Measurements from ENCODE around the gene UQCC5.

UQCC5 gene

DNA sequence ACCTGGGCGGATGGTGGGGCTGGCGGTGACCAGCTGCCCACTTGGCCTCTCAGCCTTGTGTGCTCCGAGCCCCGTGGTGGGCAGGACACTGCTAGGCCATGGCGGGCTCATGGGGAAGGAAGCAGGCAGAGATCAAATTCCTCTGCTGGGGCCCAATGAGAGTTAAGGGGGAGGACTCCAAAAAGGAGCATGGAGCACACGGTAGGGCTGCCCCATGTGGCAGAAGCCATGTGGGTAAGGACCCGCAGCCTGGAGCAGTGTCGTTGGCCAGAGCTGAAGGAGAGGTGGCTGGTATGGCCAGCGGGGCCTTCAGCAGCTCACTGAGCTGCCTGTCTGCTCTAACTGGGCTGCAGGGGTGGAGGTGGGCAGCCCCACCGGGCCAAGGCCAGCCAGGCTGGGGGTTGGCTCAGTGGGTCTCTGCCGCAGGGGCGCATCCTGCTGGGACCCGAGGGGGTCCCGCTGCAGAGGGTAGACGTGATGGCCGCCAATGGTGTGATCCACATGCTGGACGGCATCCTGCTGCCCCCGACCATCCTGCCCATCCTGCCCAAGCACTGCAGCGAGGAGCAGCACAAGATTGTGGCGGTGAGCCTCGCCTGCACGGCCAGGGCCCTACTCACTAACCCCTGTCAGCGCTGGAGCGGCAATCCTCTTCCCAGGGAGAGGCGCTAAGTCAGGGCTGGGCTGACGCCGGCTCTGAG, 30.0 kb upstream of the UQCC5 start:
- no peak for FAIRE-seq

DNA sequence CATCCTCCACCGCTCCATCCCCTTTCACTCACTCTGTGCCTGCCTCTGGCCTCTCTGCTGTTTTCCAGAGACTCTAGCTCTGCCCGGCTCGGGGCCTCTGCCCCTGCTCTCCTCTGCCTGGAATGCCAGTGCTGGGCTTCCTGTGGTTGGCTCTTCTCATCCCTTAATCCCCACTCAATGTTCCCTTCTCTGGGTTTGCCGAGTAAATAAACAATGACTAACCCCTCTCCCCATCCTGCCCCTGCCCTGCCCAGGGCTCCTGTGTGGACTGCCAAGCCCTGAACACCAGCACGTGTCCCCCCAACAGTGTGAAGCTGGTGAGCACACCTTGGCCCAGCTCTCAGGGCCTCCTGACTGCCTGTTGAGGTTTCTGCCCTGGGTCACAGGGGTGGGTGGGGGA, 29.0 kb upstream of the UQCC5 start:
- FAIRE-seq = no peak

DNA sequence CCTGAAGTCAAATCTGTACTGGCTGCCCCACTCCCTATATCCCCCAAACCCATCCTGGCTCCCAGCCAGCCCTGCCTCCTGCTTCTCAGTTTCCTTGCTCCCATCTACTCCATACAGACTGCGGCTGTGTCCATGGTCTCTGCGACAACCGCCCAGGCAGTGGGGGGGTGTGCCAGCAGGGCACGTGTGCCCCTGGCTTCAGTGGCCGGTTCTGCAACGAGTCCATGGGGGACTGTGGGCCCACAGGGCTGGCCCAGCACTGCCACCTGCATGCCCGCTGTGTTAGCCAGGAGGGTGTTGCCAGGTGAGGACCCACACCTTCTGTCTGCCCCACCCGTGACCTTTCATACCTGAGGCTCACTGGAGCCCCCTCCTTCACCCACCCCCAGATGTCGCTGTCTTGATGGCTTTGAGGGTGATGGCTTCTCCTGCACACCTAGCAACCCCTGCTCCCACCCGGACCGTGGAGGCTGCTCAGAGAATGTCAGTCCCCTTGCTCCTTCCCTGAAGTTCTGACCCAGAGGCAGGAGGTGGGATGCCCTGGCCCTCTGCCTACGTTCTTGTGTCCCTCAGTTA, 26.6 kb upstream of the UQCC5 start:
- FAIRE-seq = no peak

DNA sequence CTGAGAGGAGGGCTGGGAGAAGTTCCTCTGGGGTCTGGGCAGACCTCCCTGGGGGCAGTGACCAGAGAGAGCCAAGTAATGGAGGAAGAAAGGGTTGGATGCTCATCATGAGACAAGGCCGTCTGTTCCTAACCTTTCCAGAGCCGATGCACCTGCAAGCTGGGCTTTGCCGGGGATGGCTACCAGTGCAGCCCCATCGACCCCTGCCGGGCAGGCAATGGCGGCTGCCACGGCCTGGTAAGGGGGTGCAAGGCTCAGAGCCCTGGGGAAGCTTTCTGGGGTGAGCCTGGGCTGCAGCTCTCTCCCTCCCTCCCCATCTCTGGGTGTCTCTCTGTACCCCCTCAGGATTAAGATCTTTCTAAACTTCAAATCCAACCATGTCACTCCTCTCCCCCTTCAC, 24.9 kb upstream of the UQCC5 start:
- FAIRE-seq = no peak

DNA sequence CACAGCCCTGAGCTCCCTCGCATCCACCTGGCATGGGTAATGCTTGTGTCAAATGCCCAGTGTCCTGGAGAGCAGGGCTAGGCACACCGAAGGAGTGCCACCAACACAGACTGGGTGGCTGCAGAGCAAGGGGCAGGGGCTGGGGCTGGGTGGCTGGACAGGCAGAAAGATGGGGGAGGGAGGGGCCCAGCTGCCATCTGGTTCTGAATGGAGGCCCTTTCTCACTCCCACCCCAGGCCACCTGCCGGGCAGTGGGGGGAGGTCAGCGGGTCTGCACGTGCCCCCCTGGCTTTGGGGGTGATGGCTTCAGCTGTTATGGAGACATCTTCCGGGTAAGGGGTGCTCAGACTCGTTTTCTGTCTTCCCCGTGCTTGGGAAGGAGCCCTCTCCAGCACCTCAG, 24.3 kb upstream of the UQCC5 start:
- FAIRE-seq = no peak

DNA sequence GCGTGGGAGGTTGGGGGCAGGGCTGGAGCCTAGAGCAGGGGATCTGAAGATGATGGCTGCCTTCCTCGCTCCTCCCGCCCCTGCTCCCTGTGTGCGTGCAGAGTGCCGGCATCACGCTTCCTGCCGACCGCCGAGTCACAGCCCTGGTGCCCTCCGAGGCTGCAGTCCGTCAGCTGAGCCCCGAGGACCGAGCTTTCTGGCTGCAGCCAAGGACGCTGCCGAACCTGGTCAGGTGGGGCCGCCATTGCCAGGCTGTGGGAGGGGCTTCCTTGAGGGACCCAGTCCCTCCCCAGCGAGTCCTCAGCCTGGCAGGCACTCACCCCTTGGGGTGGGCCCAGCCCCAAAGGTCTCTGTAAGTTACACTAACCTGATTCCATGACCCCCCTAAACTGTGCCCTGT, 23.7 kb upstream of the UQCC5 start:
- FAIRE-seq = no peak

DNA sequence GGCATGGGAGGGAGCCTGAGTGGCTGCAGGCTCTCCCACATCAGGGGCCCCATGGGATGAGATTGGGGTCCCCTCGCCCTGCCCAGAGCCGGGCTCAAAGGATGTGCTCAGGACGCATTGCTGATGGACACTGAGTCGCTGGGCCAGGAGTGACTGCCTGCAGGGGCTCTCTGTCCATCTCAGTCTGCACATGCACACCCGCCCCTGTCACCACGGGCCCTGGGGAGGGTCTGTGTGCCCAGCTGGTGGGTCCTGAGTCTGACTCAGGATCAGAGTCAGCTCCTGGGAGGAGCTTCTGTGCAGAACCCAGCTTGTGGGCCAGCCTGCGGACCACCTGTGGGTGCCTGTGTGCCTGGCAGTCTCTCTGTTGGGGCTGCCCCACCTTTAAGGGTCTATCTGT, 23.1 kb upstream of the UQCC5 start:
- FAIRE-seq = no peak

DNA sequence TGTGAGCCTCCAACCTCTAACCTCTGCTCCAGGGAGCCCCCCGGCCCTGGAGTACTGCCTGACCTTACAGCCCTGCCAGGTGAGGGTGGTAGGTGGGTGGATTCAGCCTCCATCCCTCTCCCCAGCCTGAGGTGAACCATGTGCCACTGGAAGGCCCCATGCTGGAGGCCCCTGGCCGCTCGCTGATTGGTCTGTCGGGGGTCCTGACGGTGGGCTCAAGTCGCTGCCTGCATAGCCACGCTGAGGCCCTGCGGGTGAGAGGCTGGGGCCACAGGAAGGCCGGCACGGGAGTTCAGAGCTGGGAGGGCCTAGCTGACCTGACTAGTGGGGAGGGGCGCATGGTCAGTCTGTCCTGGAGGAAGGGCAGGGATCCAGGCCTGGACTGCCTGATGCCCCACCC, 21.8 kb upstream of the UQCC5 start:
- FAIRE-seq = no peak

DNA sequence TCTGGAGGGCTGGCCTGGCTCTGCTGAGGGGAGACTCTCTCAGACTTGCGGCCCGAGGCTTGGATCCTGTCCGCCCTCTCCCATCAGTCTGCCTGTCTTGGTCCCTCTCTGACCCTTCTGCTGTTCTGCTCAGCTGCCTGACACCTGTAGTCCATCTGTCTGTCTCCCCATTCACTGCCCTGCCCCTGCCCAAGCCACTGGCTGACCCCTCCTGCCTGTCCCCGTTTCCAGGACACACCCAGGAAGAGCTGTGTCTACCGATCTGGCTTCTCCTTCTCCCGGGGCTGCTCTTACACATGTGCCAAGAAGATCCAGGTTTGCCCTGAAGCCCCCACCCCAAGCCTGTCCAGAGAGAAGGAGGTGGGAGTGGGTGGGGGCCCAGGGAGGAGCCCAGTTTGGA, 21.2 kb upstream of the UQCC5 start:
- FAIRE-seq = no peak

DNA sequence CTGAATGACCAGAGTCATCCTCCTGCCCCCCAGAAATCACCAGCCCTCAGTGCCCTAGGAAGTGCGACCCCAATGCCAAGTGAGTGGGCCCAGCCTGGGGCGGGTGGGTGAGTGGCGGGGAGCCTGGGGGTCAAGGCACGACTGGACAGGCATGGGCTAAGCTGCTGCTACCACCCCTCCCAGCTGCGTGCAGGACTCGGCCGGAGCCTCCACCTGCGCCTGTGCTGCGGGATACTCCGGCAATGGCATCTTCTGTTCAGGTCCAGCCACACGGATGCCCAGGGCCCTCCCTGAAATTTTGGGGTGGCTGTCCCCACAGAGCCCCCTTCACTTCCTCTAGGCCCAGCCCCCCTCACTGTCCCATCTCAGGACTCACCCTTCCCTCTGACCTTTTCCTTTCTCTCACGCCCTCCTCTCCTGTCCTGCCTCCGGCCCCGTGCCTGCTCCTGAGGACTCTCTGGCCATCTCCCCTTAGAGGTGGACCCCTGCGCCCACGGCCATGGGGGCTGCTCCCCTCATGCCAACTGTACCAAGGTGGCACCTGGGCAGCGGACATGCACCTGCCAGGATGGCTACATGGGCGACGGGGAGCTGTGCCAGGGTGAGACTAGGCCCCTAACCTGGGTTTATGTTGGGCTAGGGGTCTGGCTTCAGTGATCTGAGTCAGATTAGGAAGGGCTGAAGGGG, 19.8 kb upstream of the UQCC5 start:
- no peak for FAIRE-seq

DNA sequence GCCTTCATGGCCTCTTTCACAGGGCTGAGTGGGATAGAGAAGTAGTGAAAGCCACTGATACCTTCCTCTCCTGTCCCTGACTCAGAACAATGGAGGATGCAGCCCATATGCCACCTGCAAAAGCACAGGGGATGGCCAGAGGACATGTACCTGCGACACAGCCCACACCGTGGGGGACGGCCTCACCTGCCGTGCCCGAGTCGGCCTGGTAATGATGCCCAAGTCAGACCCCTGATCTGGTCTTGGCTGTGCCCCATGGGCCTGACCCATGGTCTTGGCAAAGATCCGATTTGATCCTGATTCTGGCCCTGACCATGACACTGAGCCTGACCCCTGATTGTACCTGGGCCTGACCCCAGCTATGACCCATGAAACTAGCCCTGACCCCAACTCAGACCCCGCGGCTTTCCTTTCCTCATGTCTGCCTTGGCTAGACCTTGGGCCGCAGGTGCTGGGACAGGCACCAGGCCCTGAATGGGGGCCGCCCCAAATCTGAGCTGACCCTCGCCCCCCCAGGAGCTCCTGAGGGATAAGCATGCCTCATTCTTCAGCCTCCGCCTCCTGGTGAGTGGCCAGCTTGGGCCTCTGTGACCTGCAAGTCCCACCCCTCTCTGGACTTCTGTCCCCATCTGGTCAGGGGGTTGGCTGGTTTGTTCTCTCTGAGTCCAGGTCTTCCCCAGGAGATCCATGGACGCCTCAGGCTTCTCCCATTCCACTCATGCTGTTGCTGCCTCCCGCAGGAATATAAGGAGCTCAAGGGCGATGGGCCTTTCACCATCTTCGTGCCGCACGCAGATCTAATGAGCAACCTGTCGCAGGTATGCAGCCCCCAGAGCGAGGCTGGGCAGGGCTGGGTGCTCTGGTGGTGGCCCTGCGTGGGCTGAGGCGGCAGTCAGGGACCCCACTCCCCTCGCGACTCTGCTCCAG, 18.3 kb upstream of the UQCC5 start:
- no peak for FAIRE-seq

DNA sequence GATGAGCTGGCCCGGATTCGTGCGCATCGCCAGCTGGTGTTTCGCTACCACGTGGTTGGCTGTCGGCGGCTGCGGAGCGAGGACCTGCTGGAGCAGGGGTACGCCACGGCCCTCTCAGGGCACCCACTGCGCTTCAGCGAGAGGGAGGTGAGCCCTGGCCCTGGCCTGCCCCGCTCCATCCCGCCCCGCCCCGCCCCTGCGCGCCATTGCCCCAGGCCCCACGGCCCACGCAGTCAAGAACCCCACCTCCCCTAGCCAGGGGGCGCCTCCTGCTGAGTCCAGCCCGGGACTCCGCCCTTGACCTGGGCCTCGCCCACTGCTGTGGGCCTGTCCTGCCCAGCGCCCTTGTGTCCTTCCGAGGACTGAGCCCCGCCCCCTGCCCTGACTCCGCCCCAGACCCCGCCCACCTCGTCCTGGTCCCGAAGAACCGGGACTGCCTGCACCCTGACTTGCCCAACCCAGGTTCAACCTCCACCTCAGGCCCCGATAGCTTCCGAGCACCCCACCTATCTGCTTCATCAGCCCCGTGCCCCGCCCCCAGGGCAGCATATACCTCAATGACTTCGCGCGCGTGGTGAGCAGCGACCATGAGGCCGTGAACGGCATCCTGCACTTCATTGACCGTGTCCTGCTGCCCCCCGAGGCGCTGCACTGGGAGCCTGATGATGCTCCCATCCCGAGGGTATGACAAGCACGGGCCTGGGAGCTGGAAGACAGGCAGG, 17.5 kb upstream of the UQCC5 start:
- no peak for FAIRE-seq

DNA sequence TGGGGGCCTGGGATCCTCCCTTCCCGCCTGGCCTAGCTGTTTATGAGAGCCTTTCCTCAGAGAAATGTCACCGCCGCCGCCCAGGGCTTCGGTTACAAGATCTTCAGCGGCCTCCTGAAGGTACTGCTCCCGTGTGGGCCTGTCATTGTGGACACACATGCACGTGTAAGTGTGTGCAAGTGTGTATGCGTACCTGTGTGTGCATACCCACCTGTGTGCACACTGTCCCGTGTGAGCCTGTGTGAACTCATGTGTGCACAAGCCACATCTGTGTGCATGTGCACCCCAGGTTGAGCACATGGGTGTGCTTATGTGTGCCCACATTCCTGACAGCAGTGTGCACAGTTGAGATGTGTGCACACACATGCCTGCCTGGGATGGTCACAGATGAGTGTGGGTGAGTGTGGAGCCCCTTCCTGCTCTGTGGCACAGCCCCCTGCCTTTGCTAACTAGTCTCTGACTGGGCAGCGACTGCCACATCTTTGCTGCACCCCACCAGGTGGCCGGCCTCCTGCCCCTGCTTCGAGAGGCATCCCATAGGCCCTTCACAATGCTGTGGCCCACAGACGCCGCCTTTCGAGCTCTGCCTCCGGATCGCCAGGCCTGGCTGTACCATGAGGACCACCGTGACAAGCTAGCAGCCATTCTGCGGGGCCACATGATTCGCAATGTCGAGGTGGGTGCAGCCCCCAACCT, 16.8 kb upstream of the UQCC5 start:
- FAIRE-seq = no peak

DNA sequence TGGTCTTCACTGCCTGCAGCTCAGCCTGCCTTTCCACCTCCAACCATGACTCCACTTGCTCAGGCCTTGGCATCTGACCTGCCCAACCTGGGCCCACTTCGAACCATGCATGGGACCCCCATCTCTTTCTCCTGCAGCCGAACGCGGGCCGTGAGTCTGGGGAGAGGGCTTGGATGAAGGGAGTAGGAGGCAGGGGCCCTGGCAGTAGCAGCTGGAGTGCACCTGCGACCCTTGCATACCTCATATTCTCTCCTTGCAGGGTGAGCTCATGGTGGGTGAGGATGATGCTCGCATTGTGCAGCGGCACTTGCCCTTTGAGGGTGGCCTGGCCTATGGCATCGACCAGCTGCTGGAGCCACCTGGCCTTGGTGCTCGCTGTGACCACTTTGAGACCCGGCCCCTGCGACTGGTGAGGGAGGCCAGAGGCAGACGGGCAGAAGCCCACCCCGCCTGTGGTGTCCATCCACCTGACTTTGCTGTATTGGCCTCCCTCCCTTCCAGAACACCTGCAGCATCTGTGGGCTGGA, 16.2 kb upstream of the UQCC5 start:
- FAIRE-seq = no peak

DNA sequence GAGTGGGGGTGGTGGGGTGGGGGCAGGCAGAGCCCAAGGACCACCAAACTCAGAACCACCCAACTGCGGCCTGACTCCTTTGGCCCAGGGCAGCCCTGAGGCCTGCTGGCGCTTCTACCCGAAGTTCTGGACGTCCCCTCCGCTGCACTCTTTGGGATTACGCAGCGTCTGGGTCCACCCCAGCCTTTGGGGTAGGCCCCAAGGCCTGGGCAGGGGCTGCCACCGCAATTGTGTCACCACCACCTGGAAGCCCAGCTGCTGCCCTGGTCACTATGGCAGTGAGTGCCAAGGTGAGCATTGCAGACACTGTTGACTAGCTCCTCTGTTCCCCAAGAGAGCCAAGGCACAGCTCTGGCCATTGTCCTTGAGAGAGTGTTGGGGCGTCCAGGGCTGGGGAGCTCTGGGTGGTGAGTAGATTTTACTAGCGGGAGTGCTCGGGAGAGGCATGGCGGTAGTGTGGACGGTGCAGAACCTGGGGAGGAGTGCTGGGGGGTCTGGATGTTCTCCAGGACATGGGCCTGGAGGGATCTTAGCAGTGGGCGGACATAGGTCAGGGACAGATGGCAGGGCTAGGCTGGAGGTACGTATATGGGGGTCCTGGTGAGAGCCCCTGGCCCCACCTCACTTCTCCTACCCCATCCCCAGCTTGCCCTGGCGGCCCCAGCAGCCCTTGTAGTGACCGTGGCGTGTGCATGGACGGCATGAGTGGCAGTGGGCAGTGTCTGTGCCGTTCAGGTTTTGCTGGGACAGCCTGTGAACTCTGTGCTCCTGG, 15.5 kb upstream of the UQCC5 start:
- no peak for FAIRE-seq

DNA sequence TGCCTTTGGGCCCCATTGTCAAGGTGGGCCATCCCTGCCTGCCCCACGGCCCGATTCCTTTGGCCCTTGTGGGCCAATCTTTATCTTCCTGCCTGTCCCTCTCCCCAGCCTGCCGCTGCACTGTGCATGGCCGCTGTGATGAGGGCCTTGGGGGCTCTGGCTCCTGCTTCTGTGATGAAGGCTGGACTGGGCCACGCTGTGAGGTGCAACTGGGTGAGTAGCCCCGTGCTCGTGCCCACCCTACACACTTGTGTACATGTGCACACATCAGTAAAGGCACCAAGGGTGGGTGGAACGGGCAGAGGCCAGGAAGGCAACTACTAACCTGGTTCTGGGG, 14.9 kb upstream of the UQCC5 start:
- FAIRE-seq = no peak

DNA sequence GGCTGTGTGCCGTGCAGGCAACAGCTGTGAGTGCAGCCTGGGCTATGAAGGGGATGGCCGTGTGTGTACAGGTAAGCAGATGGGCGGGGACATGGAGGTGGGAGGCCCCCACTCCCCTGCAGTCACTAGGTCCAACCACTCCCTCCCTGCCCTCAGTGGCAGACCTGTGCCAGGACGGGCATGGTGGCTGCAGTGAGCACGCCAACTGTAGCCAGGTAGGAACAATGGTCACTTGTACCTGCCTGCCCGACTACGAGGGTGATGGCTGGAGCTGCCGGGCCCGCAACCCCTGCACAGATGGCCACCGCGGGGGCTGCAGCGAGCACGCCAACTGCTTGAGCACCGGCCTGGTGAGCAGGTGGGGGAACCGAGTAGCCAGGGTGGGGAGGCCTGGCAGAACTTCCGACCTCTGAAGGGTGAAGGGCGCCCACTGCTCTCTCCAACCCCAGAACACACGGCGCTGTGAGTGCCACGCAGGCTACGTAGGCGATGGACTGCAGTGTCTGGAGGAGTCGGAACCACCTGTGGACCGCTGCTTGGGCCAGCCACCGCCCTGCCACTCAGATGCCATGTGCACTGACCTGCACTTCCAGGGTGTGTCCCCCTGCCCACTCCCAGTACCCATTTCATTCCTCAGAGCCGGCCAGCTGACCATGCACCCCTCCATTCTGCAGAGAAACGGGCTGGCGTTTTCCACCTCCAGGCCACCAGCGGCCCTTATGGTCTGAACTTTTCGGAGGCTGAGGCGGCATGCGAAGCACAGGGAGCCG, 14.3 kb upstream of the UQCC5 start:
- FAIRE-seq = no peak

DNA sequence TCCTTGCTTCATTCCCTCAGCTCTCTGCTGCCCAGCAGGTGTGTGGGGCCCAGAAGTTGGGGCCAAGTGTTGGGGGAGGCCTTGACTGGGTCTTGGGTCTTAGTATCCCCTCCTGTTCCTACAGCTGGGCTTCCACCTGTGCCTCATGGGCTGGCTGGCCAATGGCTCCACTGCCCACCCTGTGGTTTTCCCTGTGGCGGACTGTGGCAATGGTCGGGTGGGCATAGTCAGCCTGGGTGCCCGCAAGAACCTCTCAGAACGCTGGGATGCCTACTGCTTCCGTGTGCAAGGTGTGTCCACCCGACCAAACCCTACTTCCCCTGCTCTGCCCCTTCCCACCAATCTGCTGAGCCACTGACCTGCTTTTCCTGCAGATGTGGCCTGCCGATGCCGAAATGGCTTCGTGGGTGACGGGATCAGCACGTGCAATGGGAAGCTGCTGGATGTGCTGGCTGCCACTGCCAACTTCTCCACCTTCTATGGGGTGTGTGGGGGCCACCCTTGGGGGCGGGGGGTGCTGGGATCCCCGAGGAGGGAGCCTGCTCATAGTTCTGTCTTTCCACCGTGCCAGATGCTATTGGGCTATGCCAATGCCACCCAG, 13.7 kb upstream of the UQCC5 start:
- no peak for FAIRE-seq

DNA sequence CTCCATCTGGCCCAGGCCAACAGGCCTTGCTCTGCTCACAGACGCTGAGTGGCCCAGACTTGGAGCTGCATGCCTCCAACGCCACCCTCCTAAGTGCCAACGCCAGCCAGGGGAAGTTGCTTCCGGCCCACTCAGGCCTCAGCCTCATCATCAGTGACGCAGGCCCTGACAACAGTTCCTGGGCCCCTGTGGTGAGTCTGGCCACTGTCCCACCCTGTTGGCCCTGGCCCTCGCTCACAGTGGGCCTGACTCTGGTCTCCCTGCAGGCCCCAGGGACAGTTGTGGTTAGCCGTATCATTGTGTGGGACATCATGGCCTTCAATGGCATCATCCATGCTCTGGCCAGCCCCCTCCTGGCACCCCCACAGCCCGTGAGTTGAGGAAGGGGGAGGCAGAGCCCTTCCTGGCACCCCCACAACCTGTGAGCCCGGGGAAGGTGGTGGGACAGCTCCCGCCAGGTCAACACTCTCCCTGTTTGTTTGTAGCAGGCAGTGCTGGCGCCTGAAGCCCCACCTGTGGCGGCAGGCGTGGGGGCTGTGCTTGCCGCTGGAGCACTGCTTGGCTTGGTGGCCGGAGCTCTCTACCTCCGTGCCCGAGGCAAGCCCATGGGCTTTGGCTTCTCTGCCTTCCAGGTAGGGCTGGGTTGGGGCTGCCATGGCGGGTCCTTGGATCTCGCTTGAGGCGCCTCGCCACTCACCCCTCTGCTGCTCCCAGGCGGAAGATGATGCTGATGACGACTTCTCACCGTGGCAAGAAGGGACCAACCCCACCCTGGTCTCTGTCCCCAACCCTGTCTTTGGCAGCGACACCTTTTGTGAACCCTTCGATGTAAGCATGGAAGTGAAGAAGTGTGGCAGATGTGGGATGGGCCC, 12.8 kb upstream of the UQCC5 start:
- no peak for FAIRE-seq
